HG03378 (cell line): ENCODE measurements around the gene ANKRD44.

Source experiments
- ATAC-seq: cut with Tn5 transposase; IDR thresholded peaks from one replicate; pipeline ENCODE4 v1.9.1; 2021; ENCODE audit warnings: mild to moderate bottlenecking, moderate library complexity; ENCODE audit not compliant: unreplicated experiment

ANKRD44 gene

DNA sequence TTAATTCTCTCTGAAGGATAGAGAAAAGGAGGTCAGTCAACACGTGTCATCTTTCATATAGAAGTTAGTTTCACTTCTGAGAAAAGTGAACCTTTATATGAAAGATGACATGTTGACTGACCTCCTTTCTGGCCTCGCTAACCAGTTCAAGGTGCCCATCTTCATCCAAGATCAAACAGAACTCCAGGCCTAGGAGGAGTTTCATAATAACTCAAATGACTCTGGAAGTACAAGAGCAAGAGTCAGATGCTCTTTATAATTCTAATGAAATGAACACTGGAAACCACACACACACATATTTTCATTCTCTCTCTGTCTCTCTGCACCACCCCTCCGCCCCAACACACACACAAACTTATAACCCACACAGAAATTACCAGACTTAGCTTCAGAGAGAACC is 16.3 kb downstream of the ANKRD44 start:
- ATAC-seq: peak; percentile 37

DNA sequence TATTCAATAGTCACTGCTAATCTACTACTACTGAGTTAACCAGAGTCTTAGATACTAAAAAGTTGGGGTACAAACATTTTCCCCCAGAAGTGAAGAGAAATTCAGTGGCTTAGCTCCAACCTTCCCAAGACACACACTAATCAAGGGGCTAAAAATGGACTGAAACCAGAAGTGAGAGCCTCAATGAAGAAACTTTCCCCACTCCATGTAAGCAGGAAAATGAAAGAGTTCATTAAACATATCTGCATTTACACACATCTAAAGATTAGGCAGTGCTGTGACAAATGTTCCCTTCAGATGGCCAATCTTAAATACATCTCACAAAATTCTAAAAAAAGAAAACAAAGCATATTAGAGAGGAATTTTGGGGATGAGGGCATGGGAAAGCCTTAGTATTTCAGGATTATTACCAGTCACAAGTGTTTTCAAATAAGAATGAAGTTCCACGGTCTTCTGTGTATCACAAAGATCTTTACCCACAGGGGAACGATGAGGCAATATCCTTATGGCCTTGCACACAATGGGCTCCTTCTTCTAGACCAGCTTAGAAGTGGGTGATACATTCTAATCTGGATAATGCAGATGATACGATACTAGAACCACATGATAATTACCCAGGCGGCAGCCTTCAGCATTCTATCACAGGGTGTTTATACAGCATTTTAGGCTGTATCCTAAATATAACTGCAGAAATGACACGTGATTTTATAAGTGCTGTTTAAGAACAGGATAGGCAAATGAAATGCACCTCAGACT is 17.1 kb downstream of the ANKRD44 start:
- peak; percentile 32 for ATAC-seq

DNA sequence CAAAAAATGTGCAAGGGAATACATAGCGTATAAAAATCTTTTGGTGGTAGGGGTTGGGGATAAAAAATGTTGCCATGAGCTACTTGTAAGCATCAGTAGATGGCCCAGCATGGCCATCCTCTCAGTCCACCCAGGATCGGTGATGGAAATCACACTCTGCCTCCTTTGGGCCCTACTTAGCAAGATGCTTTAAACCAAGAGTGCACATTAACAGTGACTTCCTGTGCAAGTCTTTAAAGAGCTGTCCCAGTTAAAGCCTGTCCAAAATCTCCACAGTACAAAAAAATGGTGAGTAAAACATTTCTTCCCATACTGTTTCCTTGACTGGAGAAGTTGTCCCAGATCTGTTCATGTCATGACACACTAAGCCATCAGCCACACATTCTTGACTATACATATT is 18.0 kb downstream of the ANKRD44 start:
- peak; percentile 34 for ATAC-seq

DNA sequence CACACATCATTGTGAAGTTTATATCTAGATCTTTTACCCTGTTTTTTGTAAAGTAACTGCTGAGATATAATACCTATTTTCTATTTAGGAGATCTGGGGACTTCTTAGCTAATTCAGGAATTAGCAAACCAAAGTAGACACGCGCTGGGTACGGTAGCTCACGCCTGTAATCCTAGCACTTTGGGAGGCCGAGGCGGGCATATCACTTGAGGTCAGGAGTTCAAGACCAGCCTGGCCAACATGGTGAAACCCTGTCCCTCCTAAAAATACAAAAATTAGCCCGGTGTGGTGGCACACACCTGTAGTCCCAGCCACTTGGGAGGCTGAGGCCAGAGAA is 23.0 kb downstream of the ANKRD44 start:
- ATAC-seq: peak; percentile 18

DNA sequence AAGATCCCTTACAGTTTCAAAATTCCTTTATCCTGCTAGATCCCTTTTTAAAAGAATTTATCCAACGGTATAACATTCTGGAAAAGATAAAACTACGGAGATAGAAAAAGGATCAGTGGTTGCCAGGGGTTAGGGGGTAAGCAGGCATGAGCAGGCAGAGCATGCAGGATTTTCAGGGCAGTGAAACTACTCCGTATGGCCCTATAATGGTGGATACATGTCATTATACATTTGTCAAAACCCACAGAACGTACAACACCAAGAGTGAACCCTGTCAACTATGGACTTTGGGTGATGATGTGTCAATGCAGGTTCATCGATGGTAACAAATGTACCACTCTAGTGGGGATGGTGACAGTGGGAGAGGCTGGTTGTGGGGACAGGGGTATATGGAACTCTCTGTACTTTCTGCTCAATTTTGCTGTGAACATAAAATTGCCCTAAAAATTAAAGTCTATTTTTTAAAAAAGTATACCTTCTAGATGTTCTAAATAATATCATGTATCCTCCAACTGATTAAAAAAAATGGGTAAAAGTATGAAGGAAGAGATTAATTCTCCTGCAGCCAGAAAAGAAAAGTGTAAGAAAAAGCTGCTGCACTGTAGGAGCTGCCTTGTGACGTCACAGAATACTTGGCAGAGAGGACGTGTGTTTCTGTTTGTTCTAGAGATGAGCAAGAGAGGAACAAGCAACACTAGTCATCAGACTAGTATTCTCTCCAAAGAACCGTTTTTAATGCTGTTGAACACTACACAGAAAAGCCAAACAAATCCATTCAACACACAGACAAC is 23.6 kb downstream of the ANKRD44 start:
- ATAC-seq: peak; percentile 94

DNA sequence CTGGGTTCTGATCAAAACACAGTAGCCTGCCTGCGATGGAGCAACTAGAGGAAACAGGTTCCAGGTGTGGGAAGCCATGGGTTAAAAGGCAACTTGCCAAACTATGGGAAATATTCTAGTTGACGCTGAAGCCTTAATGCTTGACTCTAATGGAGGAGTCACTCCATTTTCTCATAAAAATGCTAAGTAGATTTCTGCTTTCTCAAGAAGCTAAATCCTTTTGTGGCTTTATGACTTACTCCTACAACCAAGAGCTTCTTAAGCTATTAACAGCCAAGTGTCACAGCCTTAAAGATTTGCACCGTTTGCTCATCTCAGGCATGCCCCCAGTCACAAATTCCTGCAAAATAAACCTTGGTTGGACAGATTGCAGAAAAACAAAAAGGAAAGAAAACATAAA is 25.2 kb downstream of the ANKRD44 start:
- ATAC-seq: no peak

DNA sequence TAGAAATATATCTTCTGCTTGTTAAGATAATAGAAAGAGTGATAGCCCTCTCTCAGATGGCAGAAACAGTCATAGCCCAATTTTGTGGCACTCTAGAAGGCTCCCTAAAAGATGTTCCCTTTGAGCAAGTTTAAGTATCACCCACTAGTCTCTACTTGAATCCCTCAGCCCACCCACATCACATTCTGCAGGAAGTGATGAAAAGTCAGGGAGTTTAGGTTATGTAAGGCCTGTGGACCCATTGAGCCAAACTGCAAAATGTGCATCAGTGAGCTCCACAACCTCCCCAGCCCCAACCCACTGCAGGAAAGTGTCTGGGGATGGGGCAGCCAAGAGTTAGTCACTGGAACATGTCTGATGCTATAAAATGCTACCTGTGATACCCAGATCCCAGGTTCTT is 25.6 kb downstream of the ANKRD44 start:
- no peak for ATAC-seq

DNA sequence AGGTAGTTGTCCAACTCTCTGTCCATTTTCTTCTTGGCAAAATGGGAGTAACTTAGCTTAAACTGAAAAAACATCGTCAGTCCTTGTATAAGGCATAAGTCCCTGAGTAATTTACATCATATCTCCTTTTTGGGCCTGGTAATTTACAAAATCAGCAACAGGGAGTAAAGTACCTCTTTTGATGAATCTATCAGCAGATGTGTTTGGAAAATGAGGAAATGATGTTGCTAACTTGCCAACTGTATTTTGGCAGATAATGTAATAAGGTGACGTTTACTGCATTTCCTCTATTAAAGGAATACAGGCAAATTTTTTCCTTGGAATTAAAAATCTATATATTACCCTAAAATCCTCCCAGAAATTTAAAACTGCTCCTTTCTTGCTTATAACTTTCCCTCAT is 29.2 kb downstream of the ANKRD44 start:
- ATAC-seq: no peak

DNA sequence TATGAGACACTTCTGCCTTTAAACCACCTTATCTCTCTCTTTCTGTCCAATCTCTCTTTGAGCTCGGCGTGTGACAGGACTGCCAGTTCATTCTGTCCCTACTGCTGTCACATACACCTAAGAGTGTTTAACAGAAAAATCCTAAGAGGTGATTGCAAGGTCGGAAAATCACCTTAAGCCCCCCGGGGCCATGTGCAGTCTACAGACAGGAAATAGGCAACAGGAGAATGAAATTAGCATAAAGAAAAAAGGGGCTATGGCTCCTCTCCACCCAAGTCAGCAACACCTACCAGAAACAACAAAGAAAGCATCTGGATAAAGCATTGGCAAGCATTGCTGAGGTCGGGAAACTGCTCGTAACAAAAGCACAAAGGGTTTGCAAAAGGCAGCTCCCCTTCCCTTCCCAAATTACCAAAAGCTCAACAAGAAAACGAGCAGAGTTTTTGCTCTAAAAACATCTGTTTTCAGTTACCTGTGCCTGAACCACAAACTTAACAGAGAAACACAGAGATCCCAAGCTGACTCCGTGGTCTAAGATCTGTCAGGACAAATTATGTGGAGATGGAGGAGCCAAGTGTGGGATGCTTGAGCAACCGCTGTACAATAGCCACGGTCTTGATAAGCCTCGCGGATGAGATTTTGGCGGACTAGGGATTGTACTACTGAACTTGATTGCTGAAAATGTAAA is 30.4 kb downstream of the ANKRD44 start:
- ATAC-seq: peak; percentile 65

DNA sequence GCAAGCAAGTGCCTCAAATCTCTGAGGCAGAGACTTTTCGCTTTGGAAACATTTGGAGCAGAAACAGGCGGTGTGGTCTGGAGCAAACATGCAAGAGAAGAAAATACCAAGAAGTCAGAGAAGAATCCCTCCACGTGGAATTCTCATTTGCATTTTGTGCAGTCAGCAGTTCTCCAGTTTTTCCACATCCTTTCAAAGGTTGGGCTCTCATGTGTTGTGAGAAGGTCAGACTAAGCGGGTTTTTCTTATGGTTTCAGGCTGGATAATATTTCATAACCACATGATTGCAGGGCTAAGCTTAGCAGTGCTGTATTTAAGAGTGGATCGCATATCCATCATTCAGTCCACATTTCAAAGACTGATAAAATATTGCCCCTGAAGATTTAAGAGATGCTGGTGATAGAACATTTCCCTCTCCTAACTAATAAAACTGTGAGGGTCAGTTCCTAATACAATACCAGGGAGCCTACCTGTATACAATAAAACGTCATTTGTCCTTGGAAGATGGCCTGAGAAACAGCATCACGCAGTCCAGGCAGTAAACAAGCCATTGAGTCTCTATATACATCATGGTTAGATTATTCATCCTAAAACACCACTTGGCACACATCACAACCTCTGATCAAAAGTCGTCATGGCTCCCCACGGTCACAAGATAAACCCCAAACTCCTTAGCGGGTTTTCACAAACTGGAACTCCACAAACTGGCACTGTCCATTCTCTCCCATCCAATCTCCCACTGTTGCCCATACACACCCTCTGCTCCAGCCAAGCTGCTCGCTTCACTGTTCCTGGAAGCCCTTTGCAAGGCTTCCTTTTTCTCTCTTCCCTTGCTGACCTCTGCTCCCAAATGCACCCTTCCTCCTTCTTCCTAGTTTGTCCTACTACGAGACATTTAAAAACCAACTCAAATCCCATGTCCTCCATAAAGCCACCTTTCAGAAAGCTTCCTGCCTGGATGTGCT is 31.5 kb downstream of the ANKRD44 start:
- ATAC-seq: no peak

DNA sequence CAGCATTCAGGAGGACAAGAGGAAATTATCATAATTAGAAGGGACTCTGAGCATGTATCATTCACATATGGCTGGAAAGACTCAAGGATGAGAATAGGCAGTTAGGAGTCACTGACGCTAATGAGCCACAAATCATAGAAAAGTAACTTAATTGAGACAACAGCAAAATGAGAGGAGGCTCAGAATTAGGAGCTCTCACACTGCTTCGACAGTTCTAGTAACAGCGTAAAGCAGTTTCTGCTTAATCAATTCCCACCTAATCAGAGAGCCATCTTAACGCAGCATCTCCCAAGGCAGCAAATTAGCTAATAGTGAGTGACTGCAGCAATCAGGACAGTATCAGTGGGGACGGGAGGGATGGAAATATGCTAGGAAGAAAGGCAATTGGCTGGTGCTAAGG is 32.8 kb downstream of the ANKRD44 start:
- no peak for ATAC-seq

DNA sequence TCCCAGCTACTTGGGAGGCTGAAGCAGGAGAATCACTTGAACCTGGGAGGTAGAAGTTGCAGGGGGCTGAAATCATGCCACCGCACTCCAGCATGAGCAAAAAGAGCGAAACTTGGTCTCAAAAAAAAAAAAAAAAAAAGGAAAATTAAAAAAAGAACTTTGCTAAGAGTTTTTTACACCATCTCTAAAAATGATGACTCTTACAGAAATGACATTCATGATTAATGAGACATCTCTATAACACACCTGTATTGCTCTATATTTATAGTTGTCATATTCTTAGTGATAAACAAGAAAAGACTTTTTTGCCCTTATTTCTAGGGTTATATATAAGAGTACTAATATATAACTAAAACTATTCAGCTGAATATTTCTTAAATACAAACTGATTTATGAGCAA is 34.4 kb downstream of the ANKRD44 start:
- no peak for ATAC-seq

DNA sequence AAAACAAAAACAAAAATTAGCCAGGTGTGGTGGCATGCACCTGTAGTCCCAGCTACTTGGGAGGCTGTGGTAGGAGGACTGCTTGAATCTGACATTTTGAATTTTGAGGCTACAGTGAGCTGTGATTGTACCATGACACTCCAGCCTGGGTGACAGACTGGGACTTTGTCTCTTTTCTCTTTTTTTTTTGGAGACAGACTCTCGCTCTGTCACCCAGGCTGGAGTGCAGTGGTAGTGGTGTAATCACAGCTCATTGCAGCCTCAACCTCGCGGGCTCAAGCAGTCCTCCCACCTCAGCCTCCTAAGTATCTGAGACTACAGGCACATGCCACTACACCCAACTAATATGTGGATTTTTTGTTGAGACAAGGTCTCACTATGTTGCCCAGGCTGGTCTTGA is 35.6 kb downstream of the ANKRD44 start:
- no peak for ATAC-seq

DNA sequence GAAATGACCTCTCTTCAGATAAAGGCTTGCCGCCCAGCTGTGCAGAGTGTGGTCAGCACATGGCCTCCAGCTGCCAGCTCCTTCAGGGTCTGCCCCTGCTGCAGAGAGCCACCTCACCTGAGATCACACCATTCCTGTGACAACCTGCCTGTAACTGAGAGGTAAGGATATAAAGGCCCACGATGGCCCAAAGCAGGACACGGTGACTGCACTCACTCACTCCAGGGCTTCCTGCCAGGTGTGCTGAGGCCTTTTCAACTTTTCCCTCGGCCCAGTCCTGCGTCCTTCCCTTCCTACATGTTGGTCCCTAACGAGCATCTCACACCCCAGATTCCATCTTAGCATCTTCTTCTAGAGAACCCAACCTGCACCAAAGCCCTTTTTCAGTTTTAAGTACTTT is 36.2 kb downstream of the ANKRD44 start:
- ATAC-seq: no peak

DNA sequence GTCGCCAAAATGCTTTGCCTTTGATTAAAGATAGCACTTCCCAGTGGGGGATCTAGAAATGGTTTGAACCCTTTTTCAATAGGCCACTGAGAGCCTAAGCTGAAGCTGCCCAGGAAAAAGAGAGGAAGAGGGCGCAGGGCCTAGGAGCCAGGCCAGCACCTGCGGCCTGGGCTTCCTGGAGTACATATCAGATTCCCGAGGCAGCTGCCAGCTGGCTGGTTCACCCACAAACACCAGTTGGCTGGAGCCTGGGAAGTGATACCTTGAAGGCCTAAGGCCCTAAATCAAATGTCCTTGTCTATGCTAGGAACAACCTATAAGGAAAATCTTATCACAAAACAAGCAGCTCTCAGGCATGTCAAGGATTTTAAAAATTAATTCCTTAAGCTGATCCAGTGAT is 37.1 kb downstream of the ANKRD44 start:
- ATAC-seq: no peak

DNA sequence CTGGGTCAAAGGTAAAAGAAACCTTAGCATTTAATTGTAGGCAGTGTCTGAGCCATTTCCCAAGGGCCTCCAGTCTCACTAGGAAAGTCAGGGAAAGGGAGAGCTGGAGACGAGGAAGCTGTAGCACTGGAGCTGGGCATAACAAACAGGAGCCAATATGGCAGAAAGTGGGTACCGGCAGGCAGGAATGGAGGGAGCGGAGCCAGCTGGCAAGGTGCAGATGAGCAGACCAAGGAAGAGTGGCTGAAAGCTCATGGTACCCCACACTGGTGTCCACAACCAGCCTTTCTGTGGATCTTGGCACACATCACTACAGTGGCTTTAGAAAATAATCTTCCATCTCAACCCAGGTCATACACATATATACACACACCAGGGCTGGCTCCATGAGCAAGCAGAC is 40.0 kb downstream of the ANKRD44 start:
- no peak for ATAC-seq

DNA sequence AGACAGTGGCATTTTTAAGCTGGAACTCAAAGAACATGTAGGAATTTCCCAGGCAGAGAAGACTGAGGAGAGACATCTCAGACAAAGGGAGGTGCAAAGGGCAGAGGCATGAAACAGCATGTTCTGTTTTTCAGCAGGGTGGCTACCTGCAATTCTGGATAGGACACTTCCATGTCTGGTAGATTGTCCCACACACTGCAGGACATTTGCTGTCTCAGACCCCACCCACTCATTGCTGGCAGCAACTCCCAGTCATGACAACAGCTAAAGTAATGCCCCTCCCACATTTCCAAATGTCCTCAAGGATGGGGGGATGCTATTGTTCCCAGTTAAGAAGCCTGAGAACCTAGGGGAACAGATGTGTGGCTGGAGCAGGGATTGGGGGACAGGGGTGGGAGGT is 40.8 kb downstream of the ANKRD44 start:
- no peak for ATAC-seq

DNA sequence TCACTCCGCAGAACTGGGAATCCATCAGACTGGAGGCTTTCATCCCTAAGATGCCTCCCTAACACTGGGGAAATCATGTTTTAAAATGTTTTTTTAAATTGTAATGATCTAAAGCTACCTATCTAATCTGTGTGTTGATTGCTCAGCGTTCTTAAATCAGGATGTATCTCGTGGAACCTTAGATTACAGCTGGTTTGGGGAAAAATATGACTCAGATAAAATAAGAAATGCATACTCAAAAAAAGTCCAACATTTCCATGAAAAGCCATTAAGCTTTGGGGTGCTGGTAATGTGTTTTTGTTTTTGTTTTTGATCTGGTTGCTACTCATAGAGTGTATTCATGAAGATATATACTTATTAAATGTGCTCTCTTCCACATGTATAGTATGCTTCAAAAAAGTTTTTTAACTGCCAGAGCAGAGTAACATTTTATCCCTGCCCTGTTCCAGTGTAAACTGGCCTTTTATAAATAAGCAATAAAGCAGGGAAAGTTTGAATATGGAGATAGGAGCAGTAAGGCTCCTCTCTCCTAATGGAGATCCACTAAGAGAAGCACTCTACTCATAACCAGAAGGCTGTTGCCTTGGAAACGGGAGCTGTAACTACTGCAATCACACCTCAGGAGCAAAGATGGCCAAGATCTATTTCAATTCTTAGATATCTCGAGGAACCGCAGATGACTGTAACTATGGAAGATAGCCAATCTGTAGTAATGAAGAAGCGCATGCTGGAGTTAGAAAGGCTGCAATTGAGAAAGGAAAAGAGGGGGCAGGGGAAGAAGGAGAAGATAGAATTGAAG is 41.6 kb downstream of the ANKRD44 start:
- ATAC-seq: peak; percentile 51

DNA sequence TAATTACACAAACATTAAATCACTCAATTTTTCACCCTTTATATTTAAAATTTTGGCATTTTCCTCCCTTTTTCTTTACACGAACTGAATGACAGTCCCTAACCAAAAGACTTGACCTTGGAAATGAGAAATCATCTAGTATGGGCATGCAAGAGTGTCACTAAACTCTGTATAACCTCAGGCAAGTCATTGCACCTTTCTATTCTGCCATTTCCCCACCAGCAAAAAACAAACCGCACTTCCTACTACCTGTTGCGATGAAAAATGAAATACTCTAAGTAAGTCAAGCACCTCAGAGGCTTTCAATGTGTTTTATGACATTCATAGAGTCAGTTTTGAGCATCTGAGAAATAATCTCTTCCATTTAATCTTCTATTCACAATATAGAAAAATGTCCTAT is 44.1 kb downstream of the ANKRD44 start:
- no peak for ATAC-seq

DNA sequence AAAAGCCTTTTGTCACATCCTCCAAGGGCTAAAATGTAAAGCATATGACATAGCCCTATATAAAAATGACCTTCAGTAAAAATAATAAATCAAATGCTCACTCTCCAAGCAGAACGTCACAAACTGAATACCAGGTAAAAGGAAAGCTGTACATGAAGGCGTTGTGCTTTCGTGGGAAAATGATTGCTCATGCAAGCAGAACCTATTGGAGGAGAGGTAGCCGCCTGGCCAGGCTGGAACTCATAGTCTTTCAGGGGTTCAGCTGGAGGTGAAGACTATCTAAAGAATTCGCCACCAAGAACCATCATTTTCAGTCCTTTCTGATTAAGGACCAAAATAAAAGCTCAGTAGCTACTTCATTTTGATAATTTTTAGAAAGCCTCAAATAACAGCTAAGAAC is 44.7 kb downstream of the ANKRD44 start:
- no peak for ATAC-seq
